AG20443 (cell line): ENCODE results near the gene IDI1.
"Not testable (repeated sequence)": the region's sequence is repeated elsewhere in the genome, so short reads cannot be mapped to it uniquely, and the experiment has no call there.

Experiments used
- DNase-seq: peaks from one replicate; pipeline ENCODE4 v3.0.0; 2012; ENCODE audit warnings: low spot score, mixed read lengths

IDI1 gene

DNA sequence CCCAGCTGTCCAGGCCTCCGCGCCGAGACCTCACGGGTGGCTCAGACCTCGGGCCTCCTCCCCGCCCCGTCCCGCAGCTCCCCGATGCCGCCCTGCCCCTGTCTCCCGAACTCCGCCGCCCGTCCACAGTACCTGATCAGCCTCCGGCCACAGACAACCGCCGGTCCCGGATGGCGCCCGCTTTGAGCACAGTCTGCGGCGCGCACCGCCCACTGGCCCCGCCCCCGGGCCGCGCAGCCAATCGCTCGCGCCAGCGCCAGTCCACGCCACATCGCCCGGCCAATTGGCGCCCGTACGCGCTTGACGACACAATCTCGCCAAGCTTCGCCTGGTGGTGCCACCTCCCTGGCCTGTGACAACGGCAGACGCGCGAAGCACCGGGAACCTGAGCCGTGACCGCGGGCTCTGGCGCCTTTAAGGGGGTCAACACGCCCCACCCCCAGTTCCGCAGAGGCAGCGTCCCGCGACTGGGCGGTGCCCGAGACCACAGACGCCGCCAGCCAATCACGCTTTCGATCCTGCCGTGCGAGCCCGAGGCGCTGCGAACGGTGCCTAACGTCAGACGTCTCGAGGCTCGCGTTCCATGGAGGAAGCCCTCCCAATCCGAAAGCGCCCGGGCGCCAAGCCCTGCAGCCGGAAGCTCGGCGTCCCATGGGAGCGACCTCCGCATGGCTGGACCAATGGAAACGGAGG, at the start of gene IDI1:
TSS of gene IDI1 (minus strand) at position 388 of the 693 bp plus-strand sequence. CDS start at position 272, 116 bp downstream.
- DNase-seq = peak; percentile 97

DNA sequence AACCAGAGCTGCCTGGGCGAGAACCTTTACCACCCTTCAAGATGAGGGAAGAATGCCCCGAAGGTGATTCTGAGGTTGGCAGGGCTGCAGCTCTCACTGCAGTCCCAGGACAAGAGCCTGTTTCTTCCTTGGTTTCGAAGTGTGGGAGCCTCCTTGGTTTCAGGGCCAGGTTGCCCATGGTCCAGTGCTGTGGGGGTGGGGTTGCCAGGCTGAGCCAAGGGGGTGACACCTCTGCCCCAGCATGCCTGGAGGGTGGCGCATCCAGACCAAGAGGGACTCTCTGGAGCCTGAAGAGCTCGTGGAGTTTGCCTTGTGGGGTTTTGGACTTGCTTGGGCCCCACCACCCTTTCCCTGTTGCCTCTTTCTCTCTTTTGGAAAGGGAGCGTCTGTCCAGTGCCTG, 48.5 kb upstream of the IDI1 start:
- DNase-seq = no peak

DNA sequence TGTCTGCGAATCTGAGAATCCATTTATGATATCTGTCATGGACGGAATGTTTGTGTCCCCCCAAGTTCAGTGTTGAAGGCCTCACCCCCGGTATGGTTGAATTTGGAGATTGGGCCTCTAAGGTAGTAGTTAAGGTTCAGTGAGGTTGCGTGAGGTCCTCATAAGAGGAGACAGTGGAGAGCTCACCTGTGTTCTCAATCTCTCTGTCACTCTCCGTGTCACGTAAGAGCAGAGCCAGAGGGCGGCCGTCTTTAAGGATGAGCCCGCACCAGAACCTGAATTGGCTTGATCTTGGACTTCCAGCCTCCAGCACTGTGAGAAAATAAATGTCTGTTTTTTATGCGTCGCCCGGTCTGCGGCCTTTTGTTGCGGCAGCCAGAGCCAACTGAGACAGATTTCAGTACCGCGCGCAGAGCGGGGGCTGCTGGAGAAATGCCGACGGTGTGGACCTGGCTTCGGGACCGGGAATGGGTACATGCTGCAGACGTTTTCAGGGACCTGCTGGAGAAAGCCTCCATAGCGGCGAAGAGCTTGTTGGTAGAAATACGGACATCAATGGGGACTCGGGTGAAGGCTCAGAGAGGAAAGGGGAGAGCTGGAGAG, 47.5 kb upstream of the IDI1 start:
- no peak for DNase-seq

GRCh38 chr10:1095498-1095897, 46.6 kb upstream of the IDI1 start:
- DNase-seq = no peak

GRCh38 chr10:1094112-1095057, 45.5 kb upstream of the IDI1 start:
- no peak for DNase-seq

GRCh38 chr10:1093696-1094095, 44.8 kb upstream of the IDI1 start:
- no peak for DNase-seq

GRCh38 chr10:1090696-1091095, 41.8 kb upstream of the IDI1 start:
- no peak for DNase-seq

DNA sequence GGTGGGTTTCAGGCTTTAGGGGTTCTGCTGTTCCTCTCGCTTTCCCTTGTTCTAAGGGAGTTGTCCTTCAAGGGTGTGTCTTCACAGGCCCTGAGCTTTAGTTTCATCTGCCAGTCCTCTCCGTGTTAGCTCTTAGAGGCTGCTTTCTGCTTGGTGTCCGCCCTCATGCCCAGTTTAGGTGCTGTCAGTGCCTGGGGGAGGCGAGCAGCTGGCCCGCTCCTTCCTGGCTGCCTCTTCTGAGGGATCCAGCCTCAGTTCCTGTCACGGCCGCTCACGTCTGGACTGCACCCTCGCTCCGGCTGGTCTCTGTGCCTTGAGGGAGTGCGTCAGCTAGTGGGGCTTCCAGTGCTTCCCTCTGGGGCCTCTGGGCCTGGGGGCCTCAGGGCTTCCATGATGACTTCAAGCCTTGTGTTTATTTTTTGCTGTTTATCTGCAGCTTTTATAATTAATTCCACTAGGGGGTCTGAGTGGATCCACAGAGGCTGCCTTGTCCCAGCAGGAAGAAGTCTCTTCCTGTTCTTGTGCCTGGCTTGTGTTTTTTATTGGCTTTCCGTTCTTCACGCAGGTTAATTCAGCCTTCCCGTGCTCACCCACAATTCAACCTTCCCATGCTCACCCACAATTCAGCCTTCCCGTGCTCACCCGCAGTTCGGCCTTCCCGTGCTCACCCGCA, 40.2 kb upstream of the IDI1 start:
- DNase-seq = no peak

- DNase-seq = no peak
Measured at GRCh38 chr10:1086787-1087186, 37.9 kb upstream of the IDI1 start.

GRCh38 chr10:1085258-1085657, 36.3 kb upstream of the IDI1 start:
- DNase-seq = no peak

- no peak for DNase-seq
Measured at GRCh38 chr10:1084011-1084950, 35.4 kb upstream of the IDI1 start.

- no peak for DNase-seq
Measured at GRCh38 chr10:1083581-1083980, 34.7 kb upstream of the IDI1 start.

DNA sequence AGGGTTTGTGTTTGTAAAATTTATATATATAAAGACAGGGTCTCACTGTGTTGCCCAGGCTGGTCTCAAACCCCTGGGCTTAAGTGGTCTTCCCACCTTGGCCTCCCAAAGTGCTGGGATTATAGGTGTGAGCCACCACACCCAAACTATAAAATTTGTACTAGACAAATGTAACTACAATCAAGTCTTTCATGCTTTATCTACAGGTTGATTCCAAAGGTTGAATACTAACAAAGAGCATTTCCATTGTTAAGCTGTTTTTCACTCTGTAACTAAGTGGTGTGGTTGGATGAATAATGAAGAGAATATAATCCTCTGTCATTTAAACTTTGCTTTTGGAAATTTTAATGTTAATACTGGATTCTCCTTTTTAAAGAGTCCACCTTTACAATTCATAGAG, 29.7 kb upstream of the IDI1 start:
- no peak for DNase-seq

- no peak for DNase-seq
Measured at GRCh38 chr10:1074748-1075308, 25.9 kb upstream of the IDI1 start.

DNA sequence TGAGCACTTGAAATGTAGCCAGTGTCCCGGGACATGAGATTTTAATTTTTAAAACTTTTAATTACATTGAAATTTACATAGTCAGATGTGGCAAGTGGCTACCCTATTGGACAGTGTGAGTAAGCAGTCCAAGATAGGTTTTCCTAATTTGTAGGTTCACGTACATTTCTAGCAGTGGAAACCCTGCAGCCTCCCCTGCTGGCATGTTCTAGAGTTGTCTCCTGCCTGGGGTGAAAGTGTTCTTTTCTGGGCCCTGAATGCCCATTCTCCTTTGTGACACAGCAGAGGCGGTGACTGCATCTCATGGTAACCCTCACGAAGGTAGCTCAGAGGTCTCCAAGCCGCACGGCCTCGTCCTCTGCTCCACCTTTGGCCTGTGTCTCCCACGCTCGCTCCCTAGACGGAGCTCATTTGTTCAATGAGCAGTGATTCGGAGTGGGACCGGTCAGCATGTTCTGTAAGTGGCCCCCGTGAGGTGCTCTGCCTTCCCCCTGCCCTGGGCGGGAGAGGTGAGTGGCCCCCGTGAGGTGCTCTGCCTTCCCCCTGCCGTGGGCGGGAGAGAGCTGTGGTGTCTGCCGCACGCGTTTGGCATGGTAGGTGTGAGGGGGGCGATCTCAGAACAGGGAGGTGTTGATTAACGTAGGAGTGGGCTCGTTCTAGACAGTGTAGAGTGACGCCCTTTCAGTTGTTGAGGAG, 25.3 kb upstream of the IDI1 start:
- DNase-seq = no peak

DNA sequence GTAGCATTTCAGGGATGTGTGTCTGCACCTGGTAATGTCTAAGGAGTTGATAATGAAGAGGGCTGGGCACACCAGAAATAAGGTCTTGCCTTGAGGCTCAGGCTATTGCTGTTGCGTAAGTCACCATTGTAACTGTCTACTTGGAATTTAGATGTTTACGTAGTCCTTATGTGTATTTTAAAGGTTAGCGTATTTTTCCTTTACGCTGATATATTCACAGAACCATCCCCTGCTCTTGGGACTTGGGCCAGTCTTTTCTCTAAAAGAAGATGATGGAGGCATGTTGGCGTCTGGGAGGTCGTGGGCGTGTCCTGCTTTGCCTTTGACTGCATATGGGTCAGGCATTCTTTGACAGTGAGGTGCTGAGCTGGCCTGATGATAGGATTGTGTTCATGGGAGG, 22.0 kb upstream of the IDI1 start:
- DNase-seq = no peak

- no peak for DNase-seq
Measured at GRCh38 chr10:1068380-1069361, 19.8 kb upstream of the IDI1 start.

- DNase-seq = not testable (repeated sequence)
Measured at GRCh38 chr10:1066734-1067133, 17.8 kb upstream of the IDI1 start.

DNA sequence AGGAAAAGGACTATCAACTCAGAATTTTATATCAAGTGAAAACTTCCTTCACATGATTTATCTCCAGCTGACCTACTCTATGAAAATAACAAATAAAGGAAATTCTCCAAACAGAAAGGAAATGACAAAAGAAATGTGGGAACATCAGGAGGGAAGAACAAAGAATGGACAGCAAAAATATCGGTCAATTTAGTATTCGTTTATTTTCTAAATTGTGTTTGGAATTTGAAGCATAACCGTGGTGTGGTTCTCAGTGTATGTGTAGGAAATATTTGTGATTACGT, 16.0 kb upstream of the IDI1 start:
- no peak for DNase-seq
